ENCODE results near the gene PLEKHA6.

PLEKHA6 gene

DNA sequence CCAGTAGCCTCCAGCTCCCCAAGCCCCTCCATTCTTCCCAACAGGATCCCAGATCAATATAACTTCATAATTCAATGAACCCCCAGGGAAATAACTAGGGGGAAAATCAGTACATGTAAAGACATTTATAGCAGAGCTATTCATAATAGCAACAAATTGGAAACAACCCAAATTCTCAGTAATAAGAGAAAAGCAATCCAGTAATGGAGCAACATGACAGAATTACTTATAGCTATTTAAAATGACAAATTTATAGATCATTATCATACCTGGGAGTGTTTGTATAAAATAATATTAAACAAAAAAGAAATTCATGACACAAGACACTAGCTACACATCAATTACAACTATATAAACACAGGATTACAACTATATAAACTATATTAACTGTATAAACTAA is 20.2 kb downstream of the PLEKHA6 start:
- TF ChIP-seq CTCF (conservative IDR thresholded peaks at IDR 0.05): no peak
- no peak for TF ChIP-seq ZFX (IDR thresholded peaks at IDR 0.05)

GRCh38 chr1:204338997-204339396 is 20.7 kb downstream of the PLEKHA6 start:
- no peak overlapping the region for H3K27ac ChIP-seq
- no peak for TF ChIP-seq ZFX (IDR thresholded peaks at IDR 0.05)
- no peak for TF ChIP-seq CTCF (conservative IDR thresholded peaks at IDR 0.05)

More for the DNA sequence above, 20.2 kb downstream of the PLEKHA6 start:
- H3K27ac ChIP-seq: no peak overlapping the region

DNA sequence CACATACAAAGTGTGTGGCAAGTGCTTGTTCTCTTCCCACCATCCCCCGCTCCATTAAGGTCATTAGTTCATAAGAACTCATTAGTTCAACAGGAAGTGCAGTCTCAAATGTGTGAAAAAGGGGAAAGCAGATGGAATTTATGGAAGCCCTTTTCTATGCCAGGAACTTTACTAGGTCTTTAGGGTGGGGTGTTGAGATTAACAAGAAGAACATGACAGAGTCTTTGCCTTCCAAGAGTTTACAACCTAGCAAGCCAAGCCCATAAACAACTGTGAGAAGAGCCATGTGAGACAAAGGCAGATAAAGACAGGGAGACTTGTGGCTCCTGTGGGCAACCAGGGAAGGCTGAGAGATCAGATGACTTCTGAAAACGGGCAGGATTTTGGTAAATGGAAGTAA is 21.4 kb downstream of the PLEKHA6 start:
- TF ChIP-seq CTCF (conservative IDR thresholded peaks at IDR 0.05) (no peak), ZFX (IDR thresholded peaks at IDR 0.05) (no peak)
- no peak overlapping the region for H3K27ac ChIP-seq

DNA sequence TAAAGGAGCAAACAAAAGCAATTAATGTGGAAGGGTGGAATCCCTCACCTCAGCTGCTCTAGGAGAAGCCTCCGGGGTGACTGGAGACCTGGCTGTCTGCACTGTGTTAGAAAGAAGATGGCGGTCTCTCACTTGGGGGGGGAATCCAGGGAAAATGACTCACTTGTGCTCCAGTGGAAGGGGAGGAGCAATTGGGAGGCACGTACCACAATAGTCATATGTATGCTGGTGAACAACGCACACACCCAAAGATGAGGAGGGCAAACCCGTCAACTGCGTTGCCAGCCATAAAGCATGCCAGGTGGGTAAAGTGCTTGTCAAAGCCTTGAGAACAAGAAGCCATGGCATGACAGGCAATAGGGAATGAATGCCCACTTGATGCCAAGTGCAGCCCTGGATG is 22.1 kb downstream of the PLEKHA6 start:
- TF ChIP-seq CTCF (conservative IDR thresholded peaks at IDR 0.05) (no peak), ZFX (IDR thresholded peaks at IDR 0.05) (no peak)
- H3K27ac ChIP-seq: no peak overlapping the region

- TF ChIP-seq ZFX (IDR thresholded peaks at IDR 0.05) (no peak), CTCF (conservative IDR thresholded peaks at IDR 0.05) (no peak)
- H3K27ac ChIP-seq: no peak overlapping the region
Observed at GRCh38 chr1:204337036-204337429, 22.7 kb downstream of the PLEKHA6 start.

- H3K27ac ChIP-seq: no peak overlapping the region
- no peak for TF ChIP-seq ZFX (IDR thresholded peaks at IDR 0.05)
- TF ChIP-seq CTCF (conservative IDR thresholded peaks at IDR 0.05): no peak
Observed at GRCh38 chr1:204336421-204337035, 23.2 kb downstream of the PLEKHA6 start.

DNA sequence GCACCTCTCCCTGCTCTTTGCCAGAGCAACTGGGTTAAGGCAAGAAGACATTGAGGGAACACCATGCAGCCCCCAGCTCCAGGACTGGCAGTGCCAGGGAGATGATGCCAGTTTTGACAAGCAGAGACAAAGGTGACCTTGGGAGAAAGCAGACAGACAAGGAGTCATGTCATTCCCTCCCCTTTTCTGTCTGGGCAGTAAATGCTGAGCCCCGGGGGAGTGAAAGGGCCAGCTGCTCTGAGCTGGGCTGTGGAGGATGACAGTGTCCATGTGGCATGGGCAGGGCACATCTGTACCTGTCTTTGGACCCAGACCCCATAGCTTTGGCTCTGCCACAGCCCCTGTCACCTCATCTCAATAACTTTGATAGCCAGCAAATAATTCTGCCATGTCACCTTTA is 24.2 kb downstream of the PLEKHA6 start:
- H3K27ac ChIP-seq: no peak overlapping the region
- TF ChIP-seq ZFX (IDR thresholded peaks at IDR 0.05) (no peak), CTCF (conservative IDR thresholded peaks at IDR 0.05) (no peak)
